SU-DHL-6 (cell line): ENCODE results near the gene HAT1.

Source experiments
- H2AFZ ChIP-seq: fragments of 200-600 bp; sonication (generic); 2 replicates; pipeline ENCODE4 v1.6.1; 2014; ENCODE audit warnings: low read depth, mild to moderate bottlenecking, moderate library complexity, mixed read lengths, antibody characterized with exemption, low read length; ENCODE audit not compliant: severe bottlenecking
- H3F3A ChIP-seq: fragments of 200-600 bp; shearing (Covaris generic); 2 replicates; pipeline ENCODE4 v1.6.0; 2016; ENCODE audit warnings: antibody characterized with exemption, mild to moderate bottlenecking; ENCODE audit not compliant: insufficient read depth
- H3K27ac ChIP-seq: fragments of 200-600 bp; sonication (generic); 2 replicates; pipeline ENCODE4 v1.5.1; 2016; ENCODE audit warnings: low read depth, mild to moderate bottlenecking, low read length, moderate library complexity, mixed read lengths
- H3K27me3 ChIP-seq: fragments of 200-600 bp; sonication (generic), shearing (Covaris generic); 2 replicates; pipeline ENCODE4 v1.6.0; 2014; ENCODE audit warnings: mild to moderate bottlenecking, low read length
- H3K36me3 ChIP-seq: fragments of 200-600 bp; sonication (generic); 2 replicates; pipeline ENCODE4 v1.6.1; 2014; ENCODE audit warnings: mild to moderate bottlenecking, low read length, mixed read lengths
- H3K4me2 ChIP-seq: fragments of 300-600, 200-600 bp; shearing (Covaris generic), sonication (generic); 2 replicates; pipeline ENCODE4 v1.6.0; 2014; ENCODE audit warnings: low read length, low read depth, mild to moderate bottlenecking; ENCODE audit not compliant: poor library complexity, severe bottlenecking
- H3K4me3 ChIP-seq: fragments of 200-600 bp; sonication (generic); 2 replicates; pipeline ENCODE4 v1.5.1; 2014; ENCODE audit warnings: antibody characterized with exemption, low read length, mild to moderate bottlenecking, mixed read lengths; ENCODE audit not compliant: insufficient read depth, poor library complexity, severe bottlenecking
- H3K79me2 ChIP-seq: fragments of 200-600 bp; sonication (generic); 2 replicates; pipeline ENCODE4 v1.6.1; 2014; ENCODE audit warnings: mild to moderate bottlenecking, low read length, moderate library complexity; ENCODE audit not compliant: insufficient read depth
- H3K9ac ChIP-seq: fragments of 200-600 bp; sonication (generic); 2 replicates; pipeline ENCODE4 v1.7.0; 2014; ENCODE audit warnings: mild to moderate bottlenecking, low read length
- H3K9me2 ChIP-seq: fragments of 200-600 bp; sonication (generic); replicated peaks from 2 replicates; pipeline ENCODE4 v1.6.1; 2014; ENCODE audit warnings: low read length; ENCODE audit not compliant: insufficient read depth
- H3K9me3 ChIP-seq: fragments of 200-600 bp; sonication (generic); 2 replicates; pipeline ENCODE4 v1.6.1; 2014; ENCODE audit warnings: low read length, mixed read lengths; ENCODE audit not compliant: insufficient read depth
- H4K20me1 ChIP-seq: fragments of 200-600 bp; sonication (generic); 2 replicates; pipeline ENCODE4 v1.6.1; 2014; ENCODE audit warnings: low read depth, mild to moderate bottlenecking, antibody characterized with exemption, low read length, moderate library complexity, mixed read lengths
- CTCF ChIP-seq: fragments of 200-600 bp; sonication (generic); IDR thresholded peaks from one replicate; pipeline ENCODE4 v1.5.1; 2017; ENCODE audit warnings: antibody characterized with exemption, mild to moderate bottlenecking, low read length, moderate library complexity; ENCODE audit not compliant: insufficient read depth, poor library complexity, severe bottlenecking
- EZH2phosphoT487 ChIP-seq: fragments of 200-600 bp; sonication (generic), shearing (Covaris generic); conservative IDR thresholded peaks from 2 replicates; pipeline ENCODE4 v1.6.1; 2018; ENCODE audit warnings: mild to moderate bottlenecking, antibody characterized with exemption, low read length, moderate library complexity, mixed read lengths

The HAT1 gene

DNA sequence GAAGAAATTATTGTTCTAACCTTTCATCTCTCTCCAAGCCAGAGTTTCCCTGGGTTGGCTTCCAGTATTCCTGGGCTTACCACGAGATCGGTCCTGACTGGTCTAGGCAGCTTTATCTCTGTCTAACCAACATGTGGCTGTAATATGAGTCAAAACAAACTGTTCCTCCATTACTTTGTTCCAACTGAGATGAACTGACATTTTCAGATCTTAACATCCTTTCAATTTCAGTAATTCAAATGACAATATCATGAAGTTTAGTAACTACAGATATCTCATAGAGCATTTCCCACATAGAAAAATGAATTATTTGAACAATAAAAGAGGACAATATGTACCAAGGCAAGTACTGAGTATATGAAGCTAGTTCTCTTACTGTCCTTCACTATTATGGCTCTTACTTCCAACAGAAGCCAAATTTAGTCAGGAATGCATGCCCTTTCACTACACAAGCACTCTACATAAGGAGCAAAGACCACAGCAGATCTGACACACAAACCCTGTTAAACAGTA, 43.7 kb upstream of the HAT1 start:
- TF ChIP-seq EZH2phosphoT487 (no peak), CTCF (no peak)
- Histone ChIP-seq H3K27me3 (no peaks in the 10 kb centered on the region), H3K36me3 (peaks cover 4% of the 10 kb centered on the region; the same call in 1 of the 2 replicates), H3K9me3 (no peaks in the 10 kb centered on the region), H3K9me2 (no peaks in the 10 kb centered on the region), H4K20me1 (0 out of 2 replicates have a peak, but pooled peaks cover 6% of the 10 kb centered on the region), H3K9ac (no peak overlapping the region), H3K4me2 (no peak overlapping the region), H3K27ac (no peak overlapping the region), H3K79me2 (peaks cover 90% of the 10 kb centered on the region), H2AFZ (no peak overlapping the region), H3F3A (no peaks in the 10 kb centered on the region), H3K4me3 (no peak overlapping the region)

- Histone ChIP-seq H3K9me3 (no peaks in the 10 kb centered on the region), H2AFZ (no peak overlapping the region), H3K4me3 (no peak overlapping the region), H3K79me2 (peaks cover 91% of the 10 kb centered on the region), H4K20me1 (0 out of 2 replicates have a peak, but pooled peaks cover 6% of the 10 kb centered on the region), H3K36me3 (no peaks in the 10 kb centered on the region), H3K9ac (no peak overlapping the region), H3K27ac (no peak overlapping the region), H3K27me3 (no peaks in the 10 kb centered on the region), H3K4me2 (no peak overlapping the region), H3F3A (no peaks in the 10 kb centered on the region), H3K9me2 (no peaks in the 10 kb centered on the region)
- TF ChIP-seq EZH2phosphoT487 (no peak), CTCF (no peak)
Measured at GRCh38 chr2:171879865-171880264, 42.4 kb upstream of the HAT1 start.

- Histone ChIP-seq H3F3A (no peaks in the 10 kb centered on the region), H3K4me2 (no peak overlapping the region), H3K9me2 (no peaks in the 10 kb centered on the region), H3K9me3 (no peaks in the 10 kb centered on the region), H3K4me3 (no peak overlapping the region), H3K79me2 (peaks cover 91% of the 10 kb centered on the region), H3K9ac (no peak overlapping the region), H3K27ac (no peak overlapping the region), H3K36me3 (no peaks in the 10 kb centered on the region), H2AFZ (no peak overlapping the region), H3K27me3 (no peaks in the 10 kb centered on the region), H4K20me1 (0 out of 2 replicates have a peak, but pooled peaks cover 6% of the 10 kb centered on the region)
- TF ChIP-seq EZH2phosphoT487 (no peak), CTCF (no peak)
Measured at GRCh38 chr2:171880774-171881173, 41.5 kb upstream of the HAT1 start.
